ENCODE data around the gene MPRIP.

The MPRIP gene

DNA sequence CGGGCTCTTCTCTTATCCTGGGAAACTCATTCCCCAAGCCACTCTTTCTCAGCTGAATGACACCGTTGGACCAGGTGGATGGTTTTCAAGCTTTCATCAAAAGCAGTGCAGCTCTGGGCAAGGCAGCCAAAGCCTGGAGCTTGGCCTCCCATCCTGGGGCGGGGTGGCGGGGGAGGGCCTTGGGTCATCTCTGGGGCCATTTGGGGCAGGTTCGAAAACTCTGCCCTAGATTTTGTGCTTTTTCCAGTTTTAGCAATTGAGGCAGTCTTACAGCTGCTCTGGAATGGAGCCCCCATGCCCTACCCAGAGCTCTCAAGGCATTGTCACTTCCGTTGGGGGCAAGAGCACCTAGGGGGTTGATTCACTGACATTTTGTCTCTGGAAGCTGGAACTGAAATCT lies 9.1 kb downstream of the MPRIP start:
- DNase-seq (ENCODE audit: low read depth in 2 of 2) = no peak

DNA sequence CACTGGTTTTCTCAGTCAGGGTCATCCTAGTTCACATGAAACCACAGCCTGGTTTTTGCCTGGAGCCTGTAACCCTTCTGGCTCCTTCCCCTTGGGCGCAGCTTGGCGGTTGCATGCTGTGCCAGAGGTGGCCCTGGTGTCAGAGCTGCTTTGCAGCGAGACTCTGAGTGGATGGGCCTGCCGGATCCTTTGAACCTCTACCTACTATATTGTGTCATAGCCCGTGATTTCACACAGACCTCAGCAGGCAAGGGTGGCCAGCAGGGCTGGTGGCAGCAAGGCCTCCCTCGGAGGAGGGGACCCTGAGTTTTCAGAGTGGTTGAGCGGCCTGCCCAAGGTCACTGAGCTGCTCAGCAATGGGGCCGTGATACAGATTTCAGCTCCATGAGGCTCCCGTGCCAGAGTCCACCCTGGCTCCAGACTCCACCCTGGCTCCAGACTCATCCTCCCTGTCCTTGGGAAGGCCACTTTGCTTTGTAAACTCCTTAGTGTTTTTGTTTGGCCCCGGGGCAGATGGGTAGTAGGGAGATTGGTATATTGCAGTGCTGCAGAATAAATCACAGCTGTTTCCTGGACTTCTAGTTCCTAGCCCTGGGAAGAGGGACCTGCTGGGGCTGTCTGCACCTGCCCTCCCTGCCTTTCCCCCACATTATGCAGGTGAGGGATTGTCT lies 9.7 kb downstream of the MPRIP start:
- DNase-seq (ENCODE audit: low read depth in 2 of 2) = no peak

DNA sequence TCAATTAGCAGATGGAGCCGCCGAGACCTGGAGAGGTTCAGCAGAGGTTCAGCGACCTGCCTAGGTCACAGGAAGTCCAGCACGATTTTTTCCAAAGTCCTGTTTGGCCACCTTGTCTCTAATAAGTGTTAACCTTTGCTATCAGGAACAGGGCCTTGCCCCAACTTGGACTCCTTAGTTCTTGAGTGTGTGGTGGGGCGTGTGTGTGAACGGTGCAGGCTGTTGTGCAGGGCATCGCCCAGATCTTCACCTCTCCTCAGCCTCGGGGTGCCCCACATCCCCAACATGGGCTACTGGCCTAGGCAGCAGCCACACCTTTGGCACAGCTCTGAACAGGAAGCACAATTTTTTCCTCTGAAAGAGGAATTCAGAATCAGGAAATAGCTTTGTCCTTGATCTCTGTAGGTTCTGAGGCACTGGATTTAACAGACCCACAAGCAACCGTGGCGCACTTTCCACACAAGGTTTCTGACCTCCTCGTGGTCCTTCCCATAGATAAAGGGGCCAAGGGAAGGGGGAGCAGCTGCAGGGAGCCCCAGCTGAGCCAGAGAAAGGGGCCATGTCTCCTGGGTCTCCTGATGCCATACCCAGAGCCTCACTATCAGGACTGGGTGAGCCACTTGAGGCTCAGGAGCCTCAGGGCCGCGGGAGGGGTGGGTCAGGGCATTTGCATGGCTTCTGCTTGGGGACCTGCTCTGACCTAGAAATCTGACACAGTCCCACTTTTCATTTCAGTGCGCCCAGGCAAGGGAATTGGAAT lies 10.4 kb downstream of the MPRIP start:
- no peak for DNase-seq (ENCODE audit: low read depth in 2 of 2)

DNA sequence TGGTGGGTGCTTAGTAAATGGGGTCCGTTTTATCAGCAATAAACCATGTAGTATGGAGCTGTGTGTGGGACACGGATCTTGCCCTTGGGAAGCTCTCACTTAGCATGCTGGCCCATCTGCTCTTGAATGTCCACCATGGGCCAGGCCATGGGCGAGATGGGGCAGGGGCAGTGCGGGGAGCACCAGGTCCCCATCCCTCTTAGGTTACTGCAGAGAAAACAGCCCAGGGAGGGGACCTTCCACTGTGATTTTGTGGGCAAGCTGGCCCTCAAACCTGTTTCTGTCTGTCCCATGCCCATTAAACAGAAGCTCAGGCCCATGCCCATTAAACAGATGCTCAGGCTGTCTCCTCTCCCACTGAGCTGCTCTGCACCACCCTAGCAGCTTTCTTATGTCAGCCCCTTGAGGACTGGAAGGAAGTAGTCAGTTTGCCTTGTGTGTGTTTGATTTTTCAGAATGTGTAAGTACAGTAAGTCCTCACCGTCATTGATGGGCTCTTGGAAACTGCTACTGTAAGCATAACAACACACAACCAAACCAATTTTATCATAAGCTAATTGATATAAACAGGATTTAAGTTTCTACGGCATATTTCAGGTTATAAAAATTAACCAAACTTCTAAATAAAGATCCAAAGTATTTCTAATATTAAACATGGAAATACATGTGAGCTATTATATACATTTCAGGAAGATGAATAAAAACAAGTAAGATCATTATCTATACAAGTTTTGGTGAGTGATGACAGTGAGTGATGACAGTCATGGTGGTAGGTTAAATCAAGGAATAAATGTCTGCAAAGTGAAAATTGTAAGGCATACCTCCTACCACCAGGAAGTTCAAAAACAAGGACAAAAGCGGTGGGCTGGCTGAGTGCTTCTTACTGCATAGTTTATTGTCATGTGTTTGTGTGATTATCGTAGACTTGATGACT lies 11.5 kb downstream of the MPRIP start:
- DNase-seq (ENCODE audit: low read depth in 2 of 2) = no peak

DNA sequence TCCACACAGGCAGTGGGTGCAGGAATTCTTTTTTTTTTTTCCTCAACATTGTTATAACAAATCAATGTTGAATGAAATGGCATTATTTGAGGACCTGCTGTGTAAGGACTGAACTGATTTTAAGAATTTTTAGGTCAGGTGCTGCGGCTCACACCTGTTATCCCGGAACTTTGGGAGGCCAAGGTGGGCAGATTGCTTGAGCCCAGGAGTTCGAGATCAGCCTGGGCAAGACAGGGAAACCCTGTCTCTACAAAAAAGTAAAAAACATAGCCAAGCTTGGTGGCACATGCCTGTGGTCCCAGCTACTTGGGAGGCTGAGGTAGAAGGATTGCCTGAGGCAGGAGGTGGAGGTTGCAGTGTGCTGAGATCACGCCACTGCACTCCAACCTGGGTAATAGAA lies 12.4 kb downstream of the MPRIP start:
- no peak for DNase-seq (ENCODE audit: low read depth in 2 of 2)

DNA sequence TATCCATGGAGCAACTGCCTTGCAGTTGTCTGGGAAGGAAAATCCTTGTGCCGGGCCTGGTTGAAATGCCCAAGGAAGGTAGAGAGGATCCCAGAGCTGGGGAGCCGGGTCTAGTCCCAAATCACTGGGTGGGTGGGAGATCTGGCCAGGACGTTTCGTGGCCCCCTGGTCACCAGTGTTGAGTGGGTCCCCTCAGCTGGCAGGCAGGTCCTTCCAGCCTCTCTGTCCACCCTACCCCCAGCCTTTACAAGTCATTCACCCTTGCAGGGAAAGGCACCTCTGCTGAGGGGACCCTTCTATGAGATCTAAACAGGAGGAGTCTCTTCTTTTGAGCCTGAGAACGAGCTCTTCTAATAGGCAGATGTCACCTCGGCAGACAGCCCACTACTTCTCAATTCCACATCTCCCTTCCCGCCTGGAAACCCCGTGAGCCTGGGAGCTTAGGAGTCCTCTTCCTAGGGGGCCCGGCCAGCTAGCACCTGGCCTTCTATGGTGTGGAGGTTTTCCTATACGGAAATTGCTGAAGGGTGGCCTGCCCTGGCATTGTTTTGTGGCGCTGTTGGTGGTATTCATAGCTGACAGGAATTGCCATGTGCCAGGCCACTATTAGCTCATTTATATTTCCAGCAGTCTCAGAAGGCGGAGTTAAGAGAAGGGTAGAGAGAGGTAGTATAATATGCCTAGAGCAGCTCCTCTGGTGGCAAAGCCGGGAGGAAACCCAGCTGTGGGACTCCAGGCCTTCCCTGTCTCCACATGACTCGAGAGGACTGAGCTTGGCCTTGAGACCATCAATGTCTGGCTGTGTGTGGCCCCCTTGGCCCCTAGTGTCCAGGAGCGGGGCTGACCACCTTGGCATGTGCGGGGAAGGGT lies 13.3 kb downstream of the MPRIP start:
- no peak for DNase-seq (ENCODE audit: low read depth in 2 of 2)

DNA sequence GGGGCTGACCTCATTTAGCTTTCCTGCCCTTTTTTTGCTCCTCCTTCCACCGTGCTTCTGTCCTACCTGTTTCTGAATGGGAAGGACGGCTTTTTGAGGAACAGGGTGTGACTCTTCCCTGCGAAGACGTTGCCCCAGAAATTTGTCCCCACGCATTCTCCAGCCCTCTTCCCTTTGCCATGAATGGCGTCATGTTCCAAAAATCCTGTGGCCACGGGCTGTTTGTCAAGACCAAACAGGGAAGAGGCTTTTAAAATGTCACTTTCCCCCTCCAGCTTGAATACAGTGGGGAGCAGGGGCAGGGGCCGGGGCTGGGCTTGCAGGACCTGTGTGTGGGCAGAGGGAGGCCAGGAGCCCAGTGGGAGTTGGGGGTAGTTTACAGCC lies 13.9 kb downstream of the MPRIP start:
- DNase-seq (ENCODE audit: low read depth in 2 of 2) = no peak

DNA sequence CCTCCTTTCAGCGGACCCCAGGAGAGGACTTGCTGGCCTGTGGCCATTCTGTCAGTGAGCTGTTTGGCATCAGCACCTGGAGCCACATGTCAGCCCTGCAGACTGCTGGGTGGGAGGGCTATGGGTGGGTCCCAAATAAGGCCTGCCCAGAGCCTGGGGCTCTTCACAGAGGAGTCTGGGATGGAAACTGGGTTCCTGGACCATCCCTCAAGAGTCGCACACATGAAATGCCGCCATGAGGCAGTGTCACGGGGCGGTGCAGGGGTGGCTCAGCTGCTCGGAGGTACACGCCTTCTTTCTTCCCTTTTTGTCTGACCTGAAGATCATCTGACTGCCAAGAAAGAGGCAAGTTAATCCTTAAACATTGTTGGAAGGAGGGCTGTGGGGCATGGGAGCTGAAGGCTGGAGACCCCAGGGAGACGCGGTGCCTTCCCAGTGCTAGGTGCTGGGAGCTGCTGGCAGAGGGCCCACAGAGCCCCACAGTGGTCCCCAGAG lies 14.8 kb downstream of the MPRIP start:
- DNase-seq (ENCODE audit: low read depth in 2 of 2) = no peak

DNA sequence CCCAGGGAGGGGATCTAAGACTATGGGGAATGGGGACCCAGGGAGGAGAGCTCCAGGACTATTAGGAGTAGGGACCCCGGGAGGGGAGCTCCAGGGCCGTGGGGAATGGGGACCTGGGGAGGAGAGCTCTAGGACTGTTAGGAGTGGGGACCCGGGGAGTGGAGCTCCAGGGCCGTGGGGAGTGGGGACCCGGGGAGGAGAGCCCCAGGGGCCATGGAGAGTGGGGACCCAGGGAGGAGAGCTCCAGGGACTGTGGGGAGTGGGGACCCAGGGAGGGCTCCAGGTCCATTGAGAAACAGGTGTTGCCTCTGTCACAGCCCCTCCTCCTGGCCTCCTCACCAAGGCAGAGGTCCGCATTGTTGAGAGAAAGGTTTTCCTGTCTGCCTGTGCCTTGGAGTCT lies 16.0 kb downstream of the MPRIP start:
- no peak for DNase-seq (ENCODE audit: low read depth in 2 of 2)

DNA sequence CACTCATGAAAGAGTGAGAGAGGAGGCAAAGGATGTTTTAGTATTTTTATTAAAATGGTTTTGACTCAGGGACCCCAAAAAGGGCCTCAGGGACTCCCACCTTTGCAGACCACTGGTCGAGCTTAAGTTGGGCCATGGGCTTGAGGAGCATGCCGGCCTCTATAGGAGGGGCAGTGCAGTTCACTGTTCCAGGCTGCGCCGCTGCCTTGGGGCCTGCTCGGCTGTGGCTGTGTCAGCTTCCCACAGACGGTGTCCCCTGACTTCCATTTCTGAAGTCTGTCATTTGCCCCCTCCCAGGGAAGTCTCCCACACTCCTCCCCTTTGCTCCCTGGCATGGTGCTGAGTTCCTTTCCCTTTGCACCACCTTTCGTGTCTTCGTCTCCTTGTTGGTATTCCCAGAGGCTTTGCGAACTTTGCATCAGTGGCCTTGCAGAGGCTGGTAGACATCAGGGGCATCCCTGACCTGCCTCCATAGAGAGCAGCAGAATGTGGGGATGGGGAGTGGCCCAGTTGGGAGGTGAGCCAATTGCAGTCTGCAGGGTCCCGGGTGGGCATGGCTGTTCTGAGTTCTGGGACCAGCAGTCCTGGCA lies 17.1 kb downstream of the MPRIP start:
- no peak for DNase-seq (ENCODE audit: low read depth in 2 of 2)

DNA sequence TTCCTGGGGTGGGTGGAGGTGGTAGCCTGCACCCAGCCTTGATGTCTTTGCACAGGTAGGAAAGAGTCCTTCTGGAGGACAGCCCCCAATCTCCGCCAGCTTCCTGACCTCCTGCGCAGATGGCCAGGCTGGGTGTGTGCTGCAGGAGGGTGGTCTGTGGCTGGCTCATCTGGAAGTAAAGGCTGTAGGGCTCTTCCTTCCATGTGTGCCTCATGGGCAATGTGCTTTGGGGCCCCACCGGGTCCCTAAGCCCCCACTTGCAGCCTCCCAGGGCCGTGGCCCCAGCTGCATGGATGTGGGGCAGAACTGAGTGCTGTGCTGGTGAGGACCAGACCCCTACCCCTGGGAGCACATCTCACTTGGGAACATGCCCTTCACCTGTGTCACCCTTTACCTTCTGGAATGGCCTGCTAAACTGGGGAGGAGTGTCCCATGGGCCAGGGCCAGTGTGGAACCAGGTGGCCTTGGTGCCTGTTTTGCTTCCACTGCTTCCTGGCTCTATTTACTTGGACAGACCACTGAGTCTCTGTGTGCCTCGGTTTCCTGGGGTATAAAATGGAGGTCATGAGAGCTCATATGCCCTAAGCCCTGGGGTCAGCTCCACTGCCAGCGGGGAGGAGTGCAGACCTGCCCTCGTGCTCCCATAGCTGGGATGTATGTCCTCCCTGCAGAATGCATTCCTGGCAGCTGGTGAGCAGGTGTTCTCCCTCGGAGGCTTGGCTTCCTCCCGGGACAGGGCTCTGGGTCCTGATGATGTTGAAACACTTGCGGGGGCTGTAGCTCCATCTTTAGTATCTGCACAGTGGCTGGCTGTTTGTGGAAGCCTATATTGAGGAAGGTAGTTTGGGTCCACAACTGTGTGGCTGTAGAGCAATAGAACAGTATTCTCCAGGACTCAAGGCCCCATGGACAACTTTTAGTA lies 18.0 kb downstream of the MPRIP start:
- DNase-seq (ENCODE audit: low read depth in 2 of 2) = no peak

DNA sequence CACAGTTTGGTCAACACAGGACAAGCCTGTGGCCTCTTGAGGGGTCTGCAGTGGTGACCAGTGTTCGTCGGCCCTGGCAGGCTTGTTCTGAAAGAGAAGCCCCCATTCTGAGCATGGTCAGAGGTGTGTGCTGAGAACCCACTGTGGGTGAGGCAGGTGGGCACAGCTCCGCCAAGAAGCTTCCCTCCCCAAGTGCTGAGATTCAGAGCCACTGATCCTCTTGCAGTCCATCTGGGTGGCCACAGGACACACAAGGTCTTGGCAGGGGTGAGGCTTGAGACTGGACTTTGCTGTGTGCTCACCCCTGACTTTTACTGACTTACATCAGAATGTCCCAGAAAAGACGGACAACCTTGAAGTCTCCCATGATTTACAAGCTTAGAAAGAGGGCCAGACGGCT lies 18.7 kb downstream of the MPRIP start:
- DNase-seq (ENCODE audit: low read depth in 2 of 2) = no peak

DNA sequence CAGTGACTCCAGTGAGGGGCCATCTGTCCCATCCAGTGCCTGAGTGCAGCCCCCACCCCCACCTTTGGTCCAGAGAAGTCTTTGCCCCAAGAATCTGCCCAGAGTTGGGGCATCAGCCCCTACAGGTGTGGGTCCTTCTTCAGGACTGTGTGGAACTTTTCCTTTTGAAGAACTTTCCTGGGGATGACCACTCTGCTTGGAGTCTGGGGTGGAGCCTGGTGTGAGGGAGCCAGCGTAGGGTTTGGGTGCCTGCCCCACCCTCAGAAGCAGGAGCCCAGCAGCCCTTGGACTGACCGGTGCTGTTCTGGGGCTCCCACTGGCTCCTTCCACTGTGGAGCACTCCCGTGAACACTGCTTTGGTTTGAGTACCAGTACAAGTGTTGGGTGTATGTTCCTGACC lies 19.3 kb downstream of the MPRIP start:
- no peak for DNase-seq (ENCODE audit: low read depth in 2 of 2)

DNA sequence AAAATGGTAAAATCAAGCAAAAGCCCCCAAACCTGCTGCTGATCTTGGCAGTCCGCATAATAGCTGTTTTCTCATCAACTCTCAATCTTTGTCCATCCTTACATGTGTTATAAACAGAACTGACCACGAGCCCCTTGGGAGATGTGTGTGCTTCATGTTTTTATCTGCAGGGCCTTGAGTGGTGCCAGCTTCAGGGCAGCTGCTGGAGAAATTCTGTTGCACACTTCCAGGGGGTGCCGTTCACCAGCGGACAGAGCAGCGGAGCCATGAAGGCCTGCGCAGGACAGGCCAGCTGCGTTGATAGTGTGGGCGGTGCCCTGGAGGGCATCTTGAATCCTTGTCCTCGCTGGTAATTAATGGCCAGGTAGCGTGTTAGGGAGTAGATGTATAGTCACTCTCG lies 20.1 kb downstream of the MPRIP start:
- DNase-seq (ENCODE audit: low read depth in 2 of 2) = no peak

DNA sequence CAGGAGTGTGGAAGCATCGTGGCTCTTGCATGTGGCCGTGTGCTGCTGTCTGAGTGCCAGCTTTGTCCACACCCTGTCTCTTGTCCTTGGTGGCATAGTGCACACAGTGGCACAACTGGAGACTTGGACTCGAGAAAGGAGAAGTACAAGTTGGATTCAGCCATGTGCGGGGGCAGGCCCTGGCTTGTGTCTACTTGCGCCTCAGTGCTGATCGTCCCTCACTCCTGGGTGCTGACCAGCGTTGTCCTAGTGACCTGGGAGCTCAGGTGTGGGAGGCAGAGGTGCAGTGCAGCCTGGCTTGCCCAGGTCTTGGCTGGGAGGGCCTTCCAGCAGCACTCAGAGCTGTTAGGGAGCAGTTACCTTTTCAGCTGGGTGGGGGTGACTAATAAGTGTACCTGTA lies 20.6 kb downstream of the MPRIP start:
- no peak for DNase-seq (ENCODE audit: low read depth in 2 of 2)

DNA sequence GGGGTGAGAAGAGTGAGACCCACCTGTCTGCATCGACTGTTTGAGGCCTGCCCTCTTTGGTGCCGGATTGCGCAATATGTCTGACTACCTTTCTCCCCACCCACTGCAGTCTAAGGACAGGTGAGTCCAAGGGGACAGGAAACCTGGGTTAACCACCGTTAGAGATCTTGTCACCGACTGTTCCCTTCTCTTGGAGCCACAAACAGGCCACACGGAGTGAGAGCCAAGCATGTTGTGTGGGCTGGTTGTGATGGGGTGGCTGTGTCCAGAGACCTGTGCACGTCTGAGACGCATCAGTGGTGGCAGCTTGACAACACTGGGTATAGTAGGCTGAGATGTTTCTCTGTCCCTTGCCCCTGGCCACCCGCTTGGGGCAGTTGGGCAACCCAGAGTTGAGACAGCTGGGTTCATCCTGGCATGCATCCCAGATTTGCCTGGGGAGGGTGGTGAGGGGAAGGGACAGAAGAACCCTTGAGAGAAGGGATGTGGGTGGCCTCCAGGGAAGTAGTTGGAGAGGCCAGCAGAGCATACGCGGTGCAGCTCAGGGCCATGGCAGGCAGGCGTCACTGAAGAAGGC lies 21.4 kb downstream of the MPRIP start:
- no peak for DNase-seq (ENCODE audit: low read depth in 2 of 2)

DNA sequence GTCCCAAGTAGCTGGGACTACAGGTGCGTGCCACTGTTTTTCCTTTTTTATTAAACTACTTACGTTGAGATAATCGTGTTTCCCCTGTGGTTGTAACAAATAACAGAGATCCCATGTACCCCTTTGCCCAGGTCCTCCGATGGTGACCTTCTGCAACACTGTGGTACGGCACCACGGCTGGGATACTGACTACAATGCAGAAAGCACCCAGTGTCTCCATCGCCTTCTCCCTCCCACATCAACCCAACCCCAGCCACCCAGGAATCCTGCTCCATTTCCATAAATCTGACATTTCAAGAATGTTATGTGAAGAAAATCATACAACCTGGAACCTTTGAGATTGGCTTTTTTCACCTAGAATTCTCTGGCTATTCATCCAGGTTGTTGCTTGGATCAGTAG lies 22.1 kb downstream of the MPRIP start:
- no peak for DNase-seq (ENCODE audit: low read depth in 2 of 2)

DNA sequence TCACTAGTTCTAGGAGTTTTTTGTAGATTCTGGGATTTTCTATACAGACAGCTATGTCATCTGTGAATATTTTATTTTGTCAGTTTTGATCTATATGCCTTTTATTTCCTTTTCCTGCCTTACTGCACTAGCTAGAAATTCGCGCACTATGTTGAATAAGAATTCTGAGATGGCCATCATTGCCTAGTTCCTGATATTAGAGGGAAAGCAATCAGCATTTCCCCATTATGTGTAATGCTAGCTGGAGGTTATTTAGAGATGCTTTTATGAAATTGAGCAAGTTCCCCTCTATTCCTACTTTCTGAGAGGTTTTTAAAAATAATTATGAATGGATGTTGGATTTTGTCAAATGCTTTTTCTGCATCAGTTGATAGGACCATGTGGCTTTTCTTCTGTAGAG lies 23.8 kb downstream of the MPRIP start:
- DNase-seq (ENCODE audit: low read depth in 2 of 2) = no peak

DNA sequence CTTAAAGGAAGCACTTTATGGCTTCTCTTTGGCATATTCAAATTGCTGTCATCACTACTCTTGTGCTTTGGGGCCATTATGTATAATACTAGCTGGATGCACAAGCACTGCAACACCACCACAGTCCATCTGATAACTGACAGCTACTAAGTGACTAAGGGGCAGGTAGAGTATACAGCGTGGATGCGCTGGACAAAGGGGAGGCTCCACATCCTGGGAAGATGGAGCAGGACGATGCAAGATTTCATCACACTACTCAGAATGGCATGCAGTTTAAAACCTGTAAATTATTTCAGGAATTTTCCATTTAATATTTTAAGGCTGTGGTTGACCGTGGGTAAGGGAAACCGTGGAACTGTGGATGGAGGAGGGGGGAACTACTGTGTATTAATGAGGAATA lies 25.0 kb downstream of the MPRIP start:
- peak; percentile 62 to 69 for DNase-seq (ENCODE audit: low read depth in 2 of 2)

DNA sequence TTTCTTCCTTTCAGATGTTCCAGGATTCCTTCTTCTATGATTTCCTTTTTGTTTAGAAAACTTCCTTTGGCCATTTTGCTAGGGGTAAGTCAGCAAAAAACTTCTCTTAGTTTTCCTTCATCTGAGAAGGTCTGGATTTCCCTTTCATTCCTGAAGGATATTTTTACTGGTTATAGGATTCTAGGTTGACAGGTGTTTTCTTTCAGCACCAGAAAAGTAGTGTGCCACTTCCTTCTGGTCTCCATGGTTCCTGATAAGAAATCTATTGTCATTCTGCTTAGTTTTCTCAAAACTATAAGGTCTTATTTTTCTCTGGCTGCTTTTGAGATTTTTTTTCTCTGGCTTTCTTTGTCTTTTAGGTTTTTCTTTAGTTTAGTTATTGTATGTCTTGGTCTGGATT lies 27.6 kb downstream of the MPRIP start:
- DNase-seq (ENCODE audit: low read depth in 2 of 2) = no peak
